Measurements from ENCODE around the gene SGO1. TPM values are rescaled to one million over a fixed set of nuclear protein-coding genes. Genes with fewer than 3 reads are reported as not detected.

Gene SGO1
- total and polyA plus RNA-seq, 4 donors: 0.44 to 1.0 (median 0.83) TPM

DNA sequence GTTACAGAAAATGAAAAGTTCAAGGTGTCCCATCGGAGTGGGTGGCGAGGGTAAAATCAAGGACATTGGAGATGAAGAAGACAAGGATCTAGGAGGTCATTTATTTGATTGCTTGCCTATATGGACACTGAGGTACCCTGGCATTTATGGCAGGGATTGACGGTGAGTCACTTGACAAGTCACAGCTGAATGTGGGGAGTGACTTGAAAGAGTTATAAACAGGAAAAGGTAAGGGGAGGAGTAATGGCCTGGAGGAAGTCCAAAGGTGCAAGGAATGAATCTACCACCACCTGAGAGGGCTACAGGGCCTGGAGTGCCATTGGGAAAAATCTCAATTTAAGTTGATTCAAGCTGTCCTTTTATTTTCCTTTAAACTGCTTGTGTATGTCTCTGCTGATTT lies 11.8 kb upstream of the SGO1 start:
- ATAC-seq (ENCODE audit: insufficient read depth, low FRiP score): no peak
- no peak overlapping the region for H3K27ac ChIP-seq (ENCODE audit: low read depth in 1 of 2, low read length in 1 of 2)
- no peaks in the 10 kb centered on the region for H3K27me3 ChIP-seq (ENCODE audit: control insufficient read depth in 3 of 3, insufficient read depth in 3 of 3, low read length in 2 of 3)
- H3K9me3 ChIP-seq (ENCODE audit: control insufficient read depth in 4 of 4, insufficient read depth in 3 of 4, low read length in 3 of 4): no peaks in the 10 kb centered on the region
- no peak overlapping the region for H3K9ac ChIP-seq (ENCODE audit: insufficient read depth in 1 of 2, low read length in 2 of 2)
- no peak for DNase-seq
- peaks cover 0 to 11% (median 0%) of the 10 kb centered on the region in 5 donors for H3K4me1 ChIP-seq (ENCODE audit: control insufficient read depth in 5 of 5, insufficient read depth in 5 of 5, low read length in 5 of 5)
- 93% methylated on average over 3 of the region's 3 CpGs for WGBS, 2 donors
- TF ChIP-seq, protein P1, sequence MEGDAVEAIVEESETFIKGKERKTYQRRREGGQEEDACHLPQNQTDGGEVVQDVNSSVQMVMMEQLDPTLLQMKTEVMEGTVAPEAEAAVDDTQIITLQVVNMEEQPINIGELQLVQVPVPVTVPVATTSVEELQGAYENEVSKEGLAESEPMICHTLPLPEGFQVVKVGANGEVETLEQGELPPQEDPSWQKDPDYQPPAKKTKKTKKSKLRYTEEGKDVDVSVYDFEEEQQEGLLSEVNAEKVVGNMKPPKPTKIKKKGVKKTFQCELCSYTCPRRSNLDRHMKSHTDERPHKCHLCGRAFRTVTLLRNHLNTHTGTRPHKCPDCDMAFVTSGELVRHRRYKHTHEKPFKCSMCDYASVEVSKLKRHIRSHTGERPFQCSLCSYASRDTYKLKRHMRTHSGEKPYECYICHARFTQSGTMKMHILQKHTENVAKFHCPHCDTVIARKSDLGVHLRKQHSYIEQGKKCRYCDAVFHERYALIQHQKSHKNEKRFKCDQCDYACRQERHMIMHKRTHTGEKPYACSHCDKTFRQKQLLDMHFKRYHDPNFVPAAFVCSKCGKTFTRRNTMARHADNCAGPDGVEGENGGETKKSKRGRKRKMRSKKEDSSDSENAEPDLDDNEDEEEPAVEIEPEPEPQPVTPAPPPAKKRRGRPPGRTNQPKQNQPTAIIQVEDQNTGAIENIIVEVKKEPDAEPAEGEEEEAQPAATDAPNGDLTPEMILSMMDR (IDR thresholded peaks at IDR 0.05; ENCODE audit: control extremely low read depth, extremely low read depth): no peak
- H3K4me3 ChIP-seq: no peak overlapping the region
- no peaks in the 10 kb centered on the region for H3K36me3 ChIP-seq (ENCODE audit: control insufficient read depth in 4 of 4, insufficient read depth in 4 of 4, low read length in 4 of 4)

DNA sequence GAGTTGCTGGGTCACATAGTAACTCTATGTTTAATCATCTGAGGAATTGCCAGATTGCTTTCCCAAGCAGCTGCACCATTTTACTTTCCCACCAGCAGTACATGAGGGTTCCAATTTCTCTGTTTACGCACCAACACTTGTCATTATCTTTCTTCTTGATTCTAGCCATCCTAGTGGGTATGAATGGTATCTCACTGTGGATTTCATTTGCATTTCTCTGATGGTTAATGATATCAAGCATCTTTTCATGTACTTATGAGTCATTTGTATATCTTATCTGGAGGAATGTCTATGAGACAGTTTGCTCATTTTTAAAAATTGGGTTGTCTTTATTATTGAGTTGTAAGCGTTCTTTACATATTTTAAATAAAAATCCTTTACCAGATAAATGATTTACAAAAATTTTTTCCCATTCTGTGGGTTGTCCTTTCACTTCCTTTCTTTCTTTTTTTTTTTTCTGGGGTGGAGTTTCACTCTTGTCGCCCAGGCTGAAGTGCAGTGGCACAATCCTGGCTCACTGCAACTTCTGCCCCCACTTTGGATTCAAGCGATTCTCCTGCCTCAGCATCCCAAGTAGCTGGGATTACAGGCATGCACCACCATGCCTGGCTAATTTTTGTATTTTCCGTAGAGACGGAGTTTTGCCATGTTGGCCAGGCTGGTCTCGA lies 8.9 kb upstream of the SGO1 start:
- TF ChIP-seq, protein P1 (IDR thresholded peaks at IDR 0.05; ENCODE audit: control extremely low read depth, extremely low read depth): no peak
- H3K4me3 ChIP-seq: no peak overlapping the region
- H3K27ac ChIP-seq (ENCODE audit: low read depth in 1 of 2, low read length in 1 of 2): no peak overlapping the region
- H3K9me3 ChIP-seq (ENCODE audit: control insufficient read depth in 4 of 4, insufficient read depth in 3 of 4, low read length in 3 of 4): no peaks in the 10 kb centered on the region
- no peak overlapping the region for H3K9ac ChIP-seq (ENCODE audit: insufficient read depth in 1 of 2, low read length in 2 of 2)
- H3K27me3 ChIP-seq (ENCODE audit: control insufficient read depth in 3 of 3, insufficient read depth in 3 of 3, low read length in 2 of 3): no peaks in the 10 kb centered on the region
- no peaks in the 10 kb centered on the region for H3K36me3 ChIP-seq (ENCODE audit: control insufficient read depth in 4 of 4, insufficient read depth in 4 of 4, low read length in 4 of 4)
- 91 to 94% methylated on average over 7 of the region's 7 CpGs for WGBS, 2 donors
- DNase-seq (no peak), ATAC-seq (ENCODE audit: insufficient read depth, low FRiP score) (no peak)
- H3K4me1 ChIP-seq (ENCODE audit: control insufficient read depth in 5 of 5, insufficient read depth in 5 of 5, low read length in 5 of 5): no peaks in the 10 kb centered on the region

DNA sequence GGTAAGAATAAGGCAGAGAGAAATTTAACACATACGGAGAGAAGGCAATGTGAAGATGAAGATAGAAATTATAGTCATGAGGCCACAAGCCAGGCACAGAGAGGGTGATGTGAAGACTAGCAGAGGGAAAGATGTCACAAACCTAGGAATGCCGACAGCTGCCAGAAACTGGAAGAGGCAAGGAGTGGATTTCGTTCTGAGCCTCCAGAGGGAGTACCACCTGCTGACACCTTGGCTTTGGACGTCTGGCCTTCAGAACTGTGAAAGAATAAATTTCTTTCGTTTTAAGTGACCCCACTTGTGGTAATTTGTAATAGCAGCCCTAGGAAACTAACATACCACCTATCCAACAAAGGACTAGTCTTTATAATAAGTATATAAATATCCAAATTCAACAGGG lies 5.0 kb upstream of the SGO1 start:
- DNase-seq (no peak), ATAC-seq (ENCODE audit: insufficient read depth, low FRiP score) (no peak)
- Histone ChIP-seq H3K27ac (ENCODE audit: low read depth in 1 of 2, low read length in 1 of 2) (no peak overlapping the region), H3K9ac (ENCODE audit: insufficient read depth in 1 of 2, low read length in 2 of 2) (no peak overlapping the region), H3K4me1 (ENCODE audit: control insufficient read depth in 5 of 5, insufficient read depth in 5 of 5, low read length in 5 of 5) (peaks cover 0 to 10% (median 6%) of the 10 kb centered on the region in 5 donors), H3K27me3 (ENCODE audit: control insufficient read depth in 3 of 3, insufficient read depth in 3 of 3, low read length in 2 of 3) (no peaks in the 10 kb centered on the region), H3K9me3 (ENCODE audit: control insufficient read depth in 4 of 4, insufficient read depth in 3 of 4, low read length in 3 of 4) (no peaks in the 10 kb centered on the region), H3K36me3 (ENCODE audit: control insufficient read depth in 4 of 4, insufficient read depth in 4 of 4, low read length in 4 of 4) (no peaks in the 10 kb centered on the region), H3K4me3 (no peak overlapping the region)
- TF ChIP-seq, protein P1 (IDR thresholded peaks at IDR 0.05; ENCODE audit: control extremely low read depth, extremely low read depth): no peak
- WGBS, 2 donors: 76 to 84% methylated on average over 5 of the region's 5 CpGs

DNA sequence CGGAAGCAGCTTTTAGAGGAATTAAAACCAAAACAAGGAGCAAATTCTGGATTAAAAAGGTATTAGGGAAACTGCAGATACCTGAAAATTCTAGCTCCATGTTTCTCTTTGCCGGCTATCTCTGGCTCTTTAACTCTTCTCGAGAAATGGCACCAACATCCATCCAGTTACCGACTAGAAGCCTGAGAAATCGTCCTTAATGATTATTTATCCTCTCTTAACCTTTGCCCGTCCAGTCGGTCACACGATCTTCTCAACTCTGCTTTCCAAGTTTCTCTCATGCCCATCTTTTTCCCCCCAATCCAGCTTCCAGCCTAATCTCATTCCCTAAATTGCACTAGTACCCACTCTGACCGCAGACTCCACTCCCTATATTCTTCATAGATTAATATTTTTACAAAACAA lies 596 bp upstream of the SGO1 start:
- H3K9ac ChIP-seq (ENCODE audit: insufficient read depth in 1 of 2, low read length in 2 of 2): peak overlapping the region; percentile 97 to 99
- ATAC-seq (ENCODE audit: insufficient read depth, low FRiP score) (no peak), DNase-seq (peak in 1 of 3 donors; percentile 42)

More for the DNA sequence above, 596 bp upstream of the SGO1 start:
- Histone ChIP-seq H3K9me3 (ENCODE audit: control insufficient read depth in 4 of 4, insufficient read depth in 3 of 4, low read length in 3 of 4) (no peaks in the 10 kb centered on the region), H3K4me1 (ENCODE audit: control insufficient read depth in 5 of 5, insufficient read depth in 5 of 5, low read length in 5 of 5) (peaks cover 0 to 17% (median 6%) of the 10 kb centered on the region in 5 donors), H3K4me3 (peak overlapping the region; percentile 51), H3K36me3 (ENCODE audit: control insufficient read depth in 4 of 4, insufficient read depth in 4 of 4, low read length in 4 of 4) (no peaks in the 10 kb centered on the region), H3K27me3 (ENCODE audit: control insufficient read depth in 3 of 3, insufficient read depth in 3 of 3, low read length in 2 of 3) (no peaks in the 10 kb centered on the region), H3K27ac (ENCODE audit: low read depth in 1 of 2, low read length in 1 of 2) (peak overlapping the region; percentile 90 to 98)
- 1 to 4% methylated on average over 9 of the region's 9 CpGs for WGBS, 2 donors
- TF ChIP-seq, protein P1 (IDR thresholded peaks at IDR 0.05; ENCODE audit: control extremely low read depth, extremely low read depth): no peak

Measured in lung (tissue), 12 donors.